Spleen (tissue), 11 donors: Measurements from ENCODE around the gene OR2G2. TPM values are rescaled to one million over a fixed set of nuclear protein-coding genes. Genes with fewer than 3 reads are reported as not detected.

Source experiments
- DNase-seq: peaks from one replicate; pipeline ENCODE4 v3.0.0-alpha.2; 2020
- H3K27ac ChIP-seq, 8 donors: fragments of 200-600 bp; sonication (generic) in 7 of 8; 1 replicate in 4 of 8; 2 replicates in 4 of 8; pipeline versions ENCODE4 v1.5.0 to v1.8.0; 2016 to 2021; ENCODE audit warnings: inconsistent platforms in 4 of 8, mild to moderate bottlenecking in 4 of 8, moderate library complexity in 1 of 8
- H3K27me3 ChIP-seq, 7 donors: fragments of 200-600 bp; sonication (generic) in 6 of 7; replicated peaks in 1 of 7; 1 replicate in 4 of 7; 2 replicates in 3 of 7; pipeline versions ENCODE4 v1.5.0 to v1.8.0; 2016 to 2021; ENCODE audit warnings: inconsistent platforms in 3 of 7, mild to moderate bottlenecking in 1 of 7
- H3K36me3 ChIP-seq, 6 donors: fragments of 200-600 bp; sonication (generic) in 5 of 6; 1 replicate in 4 of 6; 2 replicates in 2 of 6; pipeline versions ENCODE4 v1.5.0 to v1.8.0; 2016 to 2021; ENCODE audit warnings: inconsistent platforms in 2 of 6
- H3K4me1 ChIP-seq, 6 donors: fragments of 200-600 bp; sonication (generic) in 5 of 6; 1 replicate in 3 of 6; 2 replicates in 3 of 6; pipeline versions ENCODE4 v1.5.0 to v1.8.0; 2016 to 2021; ENCODE audit warnings: inconsistent platforms in 3 of 6
- H3K4me3 ChIP-seq, 8 donors: fragments of 200-600 bp; sonication (generic) in 7 of 8; 1 replicate in 4 of 8; 2 replicates in 4 of 8; pipeline versions ENCODE4 v1.5.0 to v1.8.0; 2016 to 2021; ENCODE audit warnings: inconsistent platforms in 4 of 8, mild to moderate bottlenecking in 4 of 8, moderate library complexity in 2 of 8
- H3K9me3 ChIP-seq, 8 donors: fragments of 200-600 bp; sonication (generic) in 7 of 8; 1 replicate in 4 of 8; 2 replicates in 4 of 8; pipeline versions ENCODE4 v1.5.0 to v1.8.0; 2016 to 2021; ENCODE audit warnings: inconsistent platforms in 4 of 8
- CTCF ChIP-seq, 11 experiments: fragments of 200-600 bp in 7 of 11; fragments of 450-650 bp in 4 of 11; sonication (generic) in 4 of 11; IDR thresholded peaks in 8 of 11; conservative IDR thresholded peaks in 3 of 11; 1 replicate in 7 of 11; 2 replicates in 4 of 11; pipeline versions ENCODE4 v1.4.0 to v1.8.0; 2016 to 2021; ENCODE audit warnings: antibody characterized with exemption in 11 of 11, inconsistent platforms in 4 of 11, mild to moderate bottlenecking in 1 of 11
- POLR2A ChIP-seq, 3 donors: fragments of 450-650 bp; IDR thresholded peaks; one replicate each; pipeline ENCODE4 v1.5.1; 2017; ENCODE audit warnings: antibody characterized with exemption in 3 of 3, mild to moderate bottlenecking in 1 of 3
- POLR2AphosphoS5 ChIP-seq, 3 donors: sonication (generic); formaldehyde crosslinking; IDR thresholded peaks; one replicate each; pipeline ENCODE4 v1.5.1; 2017; ENCODE audit warnings: antibody characterized with exemption in 3 of 3
- WGBS, 5 donors: extraction: QIAGEN DNeasy Blood & Tissue Kit in 3 of 5; methylation state at CpG; one replicate each; pipeline versions ENCODE4 v1.1.5 to v1.1.7; 2013 to 2018; 5-methylcytosine and 5-hydroxymethylcytosine counted together
- intact Hi-C: fragments of 100-400 bp; cut with DNase I; formaldehyde crosslinking; loops from one replicate; pipeline ENCODE4 v1.15.0; 2023; ENCODE audit warnings: low total_unique reads
- polyA plus RNA-seq, 3 donors: library from polyadenylated mRNA; stranded (reverse); fragments of 200-250 nt; gene quantifications; one replicate each; pipeline ENCODE4 v1.2.1, GENCODE V29; 2013
- small RNA-seq, 4 donors: library from RNA; depleted of rRNA; stranded (forward); fragments of <200 nt; gene quantifications; one replicate each; pipeline ENCODE3, GENCODE V24; 2016
- total RNA-seq, 7 donors: library from RNA; depleted of rRNA in 3 of 7; stranded (reverse); fragments of >200 nt in 3 of 7; fragmentation: NEBNext Ultra II Directional in 4 of 7; extraction: Animal tissue kit (Norgen Biotek cat#: 25700) in 4 of 7; gene quantifications; one replicate each; pipeline versions ENCODE4 v1.1.0 to v1.2.1, GENCODE V29; 2016 to 2021
- donor health status: healthy with polysubstance abuse.
- donor health status: DM: no; HTN: no; CAD: no; lungs with moderate emphysema.
- donor health status: DM: no; HTN: no; CAD: no.
- donor health status: Bipolar disorder and iron deficiency.
- donor health status: healthy.
- donor health status: DM: no; HTN: no; CAD: no.
- donor health status: DM: yes; HTN: yes; CAD: no.

The OR2G2 gene
- total and polyA plus RNA-seq, 10 donors: not detected

GRCh38 chr1:247638011-247638410 is 49.9 kb downstream of the OR2G2 start:
- peaks cover 0 to 20% (median 0%) of the 10 kb centered on the region in 6 donors for H3K4me1 ChIP-seq
- 32 to 64% (median 44%) methylated on average over 4 of the region's 4 CpGs for WGBS, 5 donors
- no peak for TF ChIP-seq CTCF (IDR thresholded peaks at IDR 0.05 in 8 of 11, conservative IDR thresholded peaks at IDR 0.05 in 3 of 11)
- peak in 2 of 3 donors; percentile 23 to 29 for TF ChIP-seq POLR2AphosphoS5 (IDR thresholded peaks at IDR 0.05)
- TF ChIP-seq POLR2A (IDR thresholded peaks at IDR 0.05): no peak
- no peak for DNase-seq
- peaks cover 0 to 27% (median 0%) of the 10 kb centered on the region in 8 donors for H3K9me3 ChIP-seq
- H3K27me3 ChIP-seq: peaks cover 0 to 39% (median 0%) of the 10 kb centered on the region in 7 donors
- H3K27ac ChIP-seq: no peak overlapping the region
- no peaks in the 10 kb centered on the region for H3K36me3 ChIP-seq
- H3K4me3 ChIP-seq: no peak overlapping the region
- intact Hi-C loops: no loop called here

GRCh38 chr1:247638781-247639180 is 50.6 kb downstream of the OR2G2 start:
- 77 to 93% (median 80%) methylated on average over 6 of the region's 6 CpGs for WGBS, 5 donors
- H3K36me3 ChIP-seq: no peaks in the 10 kb centered on the region
- H3K27ac ChIP-seq: peak overlapping the region in 2 of 8 donors; percentile 73 to 79
- DNase-seq: no peak
- H3K4me3 ChIP-seq: peak overlapping the region in 2 of 8 donors; percentile 25 to 63
- peaks cover 0 to 39% (median 0%) of the 10 kb centered on the region in 7 donors for H3K27me3 ChIP-seq
- intact Hi-C loops: no loop called here
- peaks cover 0 to 20% (median 0%) of the 10 kb centered on the region in 6 donors for H3K4me1 ChIP-seq
- H3K9me3 ChIP-seq: peaks cover 0 to 21% (median 0%) of the 10 kb centered on the region in 8 donors
- TF ChIP-seq CTCF (IDR thresholded peaks at IDR 0.05 in 8 of 11, conservative IDR thresholded peaks at IDR 0.05 in 3 of 11) (no peak), POLR2A (IDR thresholded peaks at IDR 0.05) (no peak), POLR2AphosphoS5 (IDR thresholded peaks at IDR 0.05) (no peak)

Small RNAs within 50 kb of the gene (small RNA-seq; reads per million reads assigned to genes)
- 0 reads per million in 4 donors for gene RF00026

Other genes starting within 250 kb of the OR2G2 start
- gene NLRP3, start 172.2 kb upstream of the OR2G2 start, total RNA-seq: 10 to 100 TPM in 3 of 7 donors, 1 to 10 TPM in 4; 8.1 to 17.0 (median 9.3) TPM
- gene NLRP3, start 172.2 kb upstream of the OR2G2 start, polyA plus RNA-seq: 1 to 10 TPM; 1.2 to 3.4 (median 1.7) TPM
- gene OR2B11, start 130.3 kb upstream of the OR2G2 start, total RNA-seq: not detected
- not detected for gene OR2B11, start 130.3 kb upstream of the OR2G2 start, polyA plus RNA-seq
- under 1 TPM in 3 of 7 donors, not detected in 4; 0.06 to 0.26 (median 0.12) TPM for gene OR2C3, start 51.9 kb upstream of the OR2G2 start, total RNA-seq
- gene OR2C3, start 51.9 kb upstream of the OR2G2 start, polyA plus RNA-seq: under 1 TPM in 2 of 3 donors, not detected in 1; under 0.01 to 0.03 TPM
- under 1 TPM in 6 of 7 donors, not detected in 1; 0.09 to 0.74 (median 0.53) TPM for gene GCSAML, start 39.2 kb upstream of the OR2G2 start, total RNA-seq
- gene GCSAML, start 39.2 kb upstream of the OR2G2 start, polyA plus RNA-seq: under 1 TPM in 2 of 3 donors, not detected in 1; 0.03 to 0.05 TPM
- not detected for gene OR2G3, start 17.2 kb downstream of the OR2G2 start, total RNA-seq
- not detected for gene OR2G3, start 17.2 kb downstream of the OR2G2 start, polyA plus RNA-seq
- gene OR13G1, start 91.4 kb downstream of the OR2G2 start, total RNA-seq: not detected
- not detected for gene OR13G1, start 91.4 kb downstream of the OR2G2 start, polyA plus RNA-seq
- not detected for gene OR6F1, start 128.3 kb downstream of the OR2G2 start, total RNA-seq
- not detected for gene OR6F1, start 128.3 kb downstream of the OR2G2 start, polyA plus RNA-seq
- gene OR14K1, start 150.3 kb downstream of the OR2G2 start, total RNA-seq: under 1 TPM in 2 of 7 donors, not detected in 5; 0.38 to 0.73 TPM
- gene OR14K1, start 150.3 kb downstream of the OR2G2 start, polyA plus RNA-seq: not detected
- gene OR14A2, start 159.8 kb downstream of the OR2G2 start, total RNA-seq: not detected
- gene OR14A2, start 159.8 kb downstream of the OR2G2 start, polyA plus RNA-seq: not detected
- not detected for gene OR1C1, start 172.2 kb downstream of the OR2G2 start, total RNA-seq
- not detected for gene OR1C1, start 172.2 kb downstream of the OR2G2 start, polyA plus RNA-seq
- gene OR14A16, start 235.8 kb downstream of the OR2G2 start, total RNA-seq: not detected
- gene OR14A16, start 235.8 kb downstream of the OR2G2 start, polyA plus RNA-seq: not detected